ENCODE measurements around the gene AKAP5. TPM values are rescaled to one million over a fixed set of nuclear protein-coding genes. Genes with fewer than 3 reads are reported as not detected.

AKAP5 gene
- total RNA-seq, 1 experiment from 2014 or later: 3.0 TPM

DNA sequence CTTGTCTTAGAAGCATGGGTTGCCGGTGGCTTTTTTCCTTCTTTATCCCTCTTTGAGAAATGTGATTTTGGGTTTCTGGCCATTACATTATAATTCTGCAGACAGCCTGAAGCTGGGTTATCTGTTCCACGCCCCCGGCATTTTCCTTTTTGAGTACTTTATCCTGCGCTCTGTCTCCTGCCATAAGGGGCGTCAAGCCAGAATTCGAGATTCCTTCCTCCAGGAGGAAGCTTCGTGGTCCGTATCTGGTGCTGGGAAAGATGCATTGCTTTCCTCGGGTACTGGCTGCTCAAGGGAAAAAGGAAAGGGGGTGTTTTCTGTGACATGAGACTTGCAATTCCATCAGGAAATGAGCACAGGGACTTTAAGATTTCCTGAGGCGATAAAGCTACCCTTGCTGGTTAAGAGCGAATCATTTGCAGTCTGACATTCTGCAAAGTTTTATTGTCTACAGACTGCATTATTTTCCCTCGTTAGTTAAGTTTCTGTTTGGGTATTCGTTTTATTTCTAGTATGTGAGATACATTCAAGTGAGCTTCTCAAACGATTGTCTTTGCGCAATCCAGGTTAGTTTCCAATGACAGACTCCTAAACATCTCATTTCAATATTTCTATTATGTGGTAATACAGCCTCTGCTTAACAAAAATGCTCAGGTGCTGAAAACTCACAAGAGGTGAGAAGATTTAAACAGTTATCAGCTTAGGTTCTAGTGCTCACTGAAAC, 694 bp downstream of the AKAP5 start (continued):
- TF ChIP-seq, protein P1, sequence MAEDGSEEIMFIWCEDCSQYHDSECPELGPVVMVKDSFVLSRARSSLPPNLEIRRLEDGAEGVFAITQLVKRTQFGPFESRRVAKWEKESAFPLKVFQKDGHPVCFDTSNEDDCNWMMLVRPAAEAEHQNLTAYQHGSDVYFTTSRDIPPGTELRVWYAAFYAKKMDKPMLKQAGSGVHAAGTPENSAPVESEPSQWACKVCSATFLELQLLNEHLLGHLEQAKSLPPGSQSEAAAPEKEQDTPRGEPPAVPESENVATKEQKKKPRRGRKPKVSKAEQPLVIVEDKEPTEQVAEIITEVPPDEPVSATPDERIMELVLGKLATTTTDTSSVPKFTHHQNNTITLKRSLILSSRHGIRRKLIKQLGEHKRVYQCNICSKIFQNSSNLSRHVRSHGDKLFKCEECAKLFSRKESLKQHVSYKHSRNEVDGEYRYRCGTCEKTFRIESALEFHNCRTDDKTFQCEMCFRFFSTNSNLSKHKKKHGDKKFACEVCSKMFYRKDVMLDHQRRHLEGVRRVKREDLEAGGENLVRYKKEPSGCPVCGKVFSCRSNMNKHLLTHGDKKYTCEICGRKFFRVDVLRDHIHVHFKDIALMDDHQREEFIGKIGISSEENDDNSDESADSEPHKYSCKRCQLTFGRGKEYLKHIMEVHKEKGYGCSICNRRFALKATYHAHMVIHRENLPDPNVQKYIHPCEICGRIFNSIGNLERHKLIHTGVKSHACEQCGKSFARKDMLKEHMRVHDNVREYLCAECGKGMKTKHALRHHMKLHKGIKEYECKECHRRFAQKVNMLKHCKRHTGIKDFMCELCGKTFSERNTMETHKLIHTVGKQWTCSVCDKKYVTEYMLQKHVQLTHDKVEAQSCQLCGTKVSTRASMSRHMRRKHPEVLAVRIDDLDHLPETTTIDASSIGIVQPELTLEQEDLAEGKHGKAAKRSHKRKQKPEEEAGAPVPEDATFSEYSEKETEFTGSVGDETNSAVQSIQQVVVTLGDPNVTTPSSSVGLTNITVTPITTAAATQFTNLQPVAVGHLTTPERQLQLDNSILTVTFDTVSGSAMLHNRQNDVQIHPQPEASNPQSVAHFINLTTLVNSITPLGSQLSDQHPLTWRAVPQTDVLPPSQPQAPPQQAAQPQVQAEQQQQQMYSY (CRISPR knock-in tag; IDR thresholded peaks at IDR 0.05): no peak
- TF ChIP-seq MXD4 (CRISPR knock-in tag; IDR thresholded peaks at IDR 0.05; ENCODE audit: borderline replicate concordance) (no peak), JUN (CRISPR knock-in tag; IDR thresholded peaks at IDR 0.05) (no peak), PRRX2 (CRISPR knock-in tag; IDR thresholded peaks at IDR 0.05) (no peak), ETV6 (CRISPR knock-in tag; IDR thresholded peaks at IDR 0.05) (no peak)
- TF ChIP-seq, protein P2, sequence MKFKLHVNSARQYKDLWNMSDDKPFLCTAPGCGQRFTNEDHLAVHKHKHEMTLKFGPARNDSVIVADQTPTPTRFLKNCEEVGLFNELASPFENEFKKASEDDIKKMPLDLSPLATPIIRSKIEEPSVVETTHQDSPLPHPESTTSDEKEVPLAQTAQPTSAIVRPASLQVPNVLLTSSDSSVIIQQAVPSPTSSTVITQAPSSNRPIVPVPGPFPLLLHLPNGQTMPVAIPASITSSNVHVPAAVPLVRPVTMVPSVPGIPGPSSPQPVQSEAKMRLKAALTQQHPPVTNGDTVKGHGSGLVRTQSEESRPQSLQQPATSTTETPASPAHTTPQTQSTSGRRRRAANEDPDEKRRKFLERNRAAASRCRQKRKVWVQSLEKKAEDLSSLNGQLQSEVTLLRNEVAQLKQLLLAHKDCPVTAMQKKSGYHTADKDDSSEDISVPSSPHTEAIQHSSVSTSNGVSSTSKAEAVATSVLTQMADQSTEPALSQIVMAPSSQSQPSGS (CRISPR knock-in tag; IDR thresholded peaks at IDR 0.05; ENCODE audit: borderline replicate concordance, low read depth): no peak
- TF ChIP-seq, protein P3, sequence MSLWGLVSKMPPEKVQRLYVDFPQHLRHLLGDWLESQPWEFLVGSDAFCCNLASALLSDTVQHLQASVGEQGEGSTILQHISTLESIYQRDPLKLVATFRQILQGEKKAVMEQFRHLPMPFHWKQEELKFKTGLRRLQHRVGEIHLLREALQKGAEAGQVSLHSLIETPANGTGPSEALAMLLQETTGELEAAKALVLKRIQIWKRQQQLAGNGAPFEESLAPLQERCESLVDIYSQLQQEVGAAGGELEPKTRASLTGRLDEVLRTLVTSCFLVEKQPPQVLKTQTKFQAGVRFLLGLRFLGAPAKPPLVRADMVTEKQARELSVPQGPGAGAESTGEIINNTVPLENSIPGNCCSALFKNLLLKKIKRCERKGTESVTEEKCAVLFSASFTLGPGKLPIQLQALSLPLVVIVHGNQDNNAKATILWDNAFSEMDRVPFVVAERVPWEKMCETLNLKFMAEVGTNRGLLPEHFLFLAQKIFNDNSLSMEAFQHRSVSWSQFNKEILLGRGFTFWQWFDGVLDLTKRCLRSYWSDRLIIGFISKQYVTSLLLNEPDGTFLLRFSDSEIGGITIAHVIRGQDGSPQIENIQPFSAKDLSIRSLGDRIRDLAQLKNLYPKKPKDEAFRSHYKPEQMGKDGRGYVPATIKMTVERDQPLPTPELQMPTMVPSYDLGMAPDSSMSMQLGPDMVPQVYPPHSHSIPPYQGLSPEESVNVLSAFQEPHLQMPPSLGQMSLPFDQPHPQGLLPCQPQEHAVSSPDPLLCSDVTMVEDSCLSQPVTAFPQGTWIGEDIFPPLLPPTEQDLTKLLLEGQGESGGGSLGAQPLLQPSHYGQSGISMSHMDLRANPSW (CRISPR knock-in tag; conservative IDR thresholded peaks at IDR 0.05; ENCODE audit: low read depth): no peak

DNA sequence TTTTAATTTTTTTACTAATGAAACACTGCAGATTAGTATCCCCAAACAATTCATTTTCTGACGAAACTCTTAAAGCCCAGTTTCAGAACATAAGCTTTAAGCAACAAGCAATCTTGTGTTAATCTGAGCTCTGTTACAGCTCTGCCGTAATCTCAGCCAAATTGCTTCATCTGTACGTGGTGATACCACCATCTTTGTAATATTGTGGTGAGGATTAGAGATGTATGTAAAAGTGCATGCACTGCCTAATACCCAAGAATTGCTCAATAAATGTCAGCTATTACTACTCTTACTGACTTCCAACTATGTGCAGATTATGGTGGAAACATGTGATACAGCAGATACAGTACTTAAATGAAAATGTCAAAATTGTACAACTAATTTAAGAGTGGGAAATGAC, 1.8 kb downstream of the AKAP5 start:
- Mint-ChIP-seq H3K27ac (no peak overlapping the region), H3K9me3 (no peaks in the 10 kb centered on the region), H3K4me3 (no peak overlapping the region), H3K36me3 (no peaks in the 10 kb centered on the region), H3K4me1 (peaks cover 17% of the 10 kb centered on the region), H3K27me3 (ENCODE audit: low read depth) (peaks cover 3% of the 10 kb centered on the region)
- ChIA-PET CTCF (interaction anchor here (1.3 to 2.2 kb wide), 3 partner anchors 43 to 44 kb away, joined by 3 to 9 read pairs (median 5); no protein-coding TSS in a partner anchor), POLR2A (interaction anchor here (2.1 kb wide), 1 partner anchor 38 kb away, joined by 14 read pairs; the partner anchor contains the start of gene ZBTB1)
- TF ChIP-seq KAT7 (CRISPR knock-in tag; IDR thresholded peaks at IDR 0.05; ENCODE audit: borderline replicate concordance): no peak
- TF ChIP-seq ZNF232 (CRISPR knock-in tag; IDR thresholded peaks at IDR 0.05): no peak
- TF ChIP-seq, protein P4, sequence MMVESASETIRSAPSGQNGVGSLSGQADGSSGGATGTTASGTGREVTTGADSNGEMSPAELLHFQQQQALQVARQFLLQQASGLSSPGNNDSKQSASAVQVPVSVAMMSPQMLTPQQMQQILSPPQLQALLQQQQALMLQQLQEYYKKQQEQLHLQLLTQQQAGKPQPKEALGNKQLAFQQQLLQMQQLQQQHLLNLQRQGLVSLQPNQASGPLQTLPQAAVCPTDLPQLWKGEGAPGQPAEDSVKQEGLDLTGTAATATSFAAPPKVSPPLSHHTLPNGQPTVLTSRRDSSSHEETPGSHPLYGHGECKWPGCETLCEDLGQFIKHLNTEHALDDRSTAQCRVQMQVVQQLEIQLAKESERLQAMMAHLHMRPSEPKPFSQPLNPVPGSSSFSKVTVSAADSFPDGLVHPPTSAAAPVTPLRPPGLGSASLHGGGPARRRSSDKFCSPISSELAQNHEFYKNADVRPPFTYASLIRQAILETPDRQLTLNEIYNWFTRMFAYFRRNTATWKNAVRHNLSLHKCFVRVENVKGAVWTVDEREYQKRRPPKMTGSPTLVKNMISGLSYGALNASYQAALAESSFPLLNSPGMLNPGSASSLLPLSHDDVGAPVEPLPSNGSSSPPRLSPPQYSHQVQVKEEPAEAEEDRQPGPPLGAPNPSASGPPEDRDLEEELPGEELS (CRISPR knock-in tag; IDR thresholded peaks at IDR 0.05): no peak
- TF ChIP-seq ZNF416 (CRISPR knock-in tag; IDR thresholded peaks at IDR 0.05): no peak
- TF ChIP-seq, protein P5, sequence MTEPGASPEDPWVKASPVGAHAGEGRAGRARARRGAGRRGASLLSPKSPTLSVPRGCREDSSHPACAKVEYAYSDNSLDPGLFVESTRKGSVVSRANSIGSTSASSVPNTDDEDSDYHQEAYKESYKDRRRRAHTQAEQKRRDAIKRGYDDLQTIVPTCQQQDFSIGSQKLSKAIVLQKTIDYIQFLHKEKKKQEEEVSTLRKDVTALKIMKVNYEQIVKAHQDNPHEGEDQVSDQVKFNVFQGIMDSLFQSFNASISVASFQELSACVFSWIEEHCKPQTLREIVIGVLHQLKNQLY (CRISPR knock-in tag; IDR thresholded peaks at IDR 0.05): no peak
- TF ChIP-seq, protein P6, sequence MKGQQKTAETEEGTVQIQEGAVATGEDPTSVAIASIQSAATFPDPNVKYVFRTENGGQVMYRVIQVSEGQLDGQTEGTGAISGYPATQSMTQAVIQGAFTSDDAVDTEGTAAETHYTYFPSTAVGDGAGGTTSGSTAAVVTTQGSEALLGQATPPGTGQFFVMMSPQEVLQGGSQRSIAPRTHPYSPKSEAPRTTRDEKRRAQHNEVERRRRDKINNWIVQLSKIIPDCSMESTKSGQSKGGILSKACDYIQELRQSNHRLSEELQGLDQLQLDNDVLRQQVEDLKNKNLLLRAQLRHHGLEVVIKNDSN (CRISPR knock-in tag; IDR thresholded peaks at IDR 0.05): no peak
- no peak for TF ChIP-seq EMX1 (CRISPR knock-in tag; IDR thresholded peaks at IDR 0.05)
- TF ChIP-seq NR1H2 (CRISPR knock-in tag; IDR thresholded peaks at IDR 0.05): no peak
- no peak for DNase-seq (ENCODE audit: low spot score)
- ATAC-seq: no peak
